RWPE2 (cell line): ENCODE data around the gene LIPT1.
"Not testable (repeated sequence)": the region's sequence is repeated elsewhere in the genome, so short reads cannot be mapped to it uniquely, and the experiment has no call there.

Experiments
- ATAC-seq: fragments of 200-7000 bp; cut with Tn5 transposase; 3 replicates; pipeline ENCODE4 v1.9.1; 2021; ENCODE audit warnings: low read depth
- DNase-seq: peaks from one replicate; pipeline ENCODE4 v3.0.0-alpha.2; 2020; ENCODE audit warnings: low spot score
- H3K27ac ChIP-seq: fragments of 450-650 bp; 2 replicates; pipeline ENCODE4 v1.5.1; 2017; ENCODE audit warnings: mild to moderate bottlenecking; ENCODE audit not compliant: poor library complexity, severe bottlenecking
- H3K27me3 ChIP-seq: fragments of 250-450 bp; sonication (Bioruptor Pico); 2 replicates; pipeline ENCODE4 v1.5.1; 2021; ENCODE audit warnings: mild to moderate bottlenecking, moderate library complexity; ENCODE audit not compliant: insufficient read depth, poor library complexity, severe bottlenecking
- H3K36me3 ChIP-seq: fragments of 250-450 bp; sonication (Bioruptor Pico); 2 replicates; pipeline ENCODE4 v1.5.1; 2020; ENCODE audit warnings: low read depth, mild to moderate bottlenecking, moderate library complexity
- H3K4me1 ChIP-seq: fragments of 250-450 bp; sonication (Bioruptor Pico); 2 replicates; pipeline ENCODE4 v1.5.1; 2021; ENCODE audit warnings: mild to moderate bottlenecking, moderate library complexity; ENCODE audit not compliant: insufficient read depth, poor library complexity, severe bottlenecking
- H3K4me3 ChIP-seq: fragments of 250-450 bp; sonication (Bioruptor Pico); 2 replicates; pipeline ENCODE4 v1.5.1; 2021; ENCODE audit warnings: mild to moderate bottlenecking, moderate library complexity; ENCODE audit not compliant: severe bottlenecking
- H3K9me3 ChIP-seq: fragments of 250-450 bp; sonication (Bioruptor Pico); 2 replicates; pipeline ENCODE4 v1.5.1; 2021; ENCODE audit warnings: mild to moderate bottlenecking, moderate library complexity; ENCODE audit not compliant: severe bottlenecking
- CTCF ChIP-seq: fragments of 450-650 bp; IDR thresholded peaks from one replicate; pipeline ENCODE4 v1.5.1; 2017; ENCODE audit warnings: mild to moderate bottlenecking, moderate library complexity; ENCODE audit not compliant: poor library complexity, severe bottlenecking

The LIPT1 gene

GRCh38 chr2:99127981-99128380 lies 26.8 kb upstream of the LIPT1 start:
- no peaks in the 10 kb centered on the region for H3K27me3 ChIP-seq
- ATAC-seq (no peak), DNase-seq (no peak)
- H3K9me3 ChIP-seq = peaks cover 3% of the 10 kb centered on the region
- H3K4me3 ChIP-seq = no peak overlapping the region
- peaks cover 4% of the 10 kb centered on the region; the same call in 1 of the 2 replicates for H3K36me3 ChIP-seq
- H3K27ac ChIP-seq = no peak overlapping the region
- H3K4me1 ChIP-seq = no peaks in the 10 kb centered on the region
- no peak for TF ChIP-seq CTCF

GRCh38 chr2:99135044-99135556 lies 19.7 kb upstream of the LIPT1 start:
- H3K4me1 ChIP-seq, H3K27me3 ChIP-seq, DNase-seq, H3K9me3 ChIP-seq, H3K36me3 ChIP-seq, H3K27ac ChIP-seq, H3K4me3 ChIP-seq, ATAC-seq: not testable (repeated sequence)

- Histone ChIP-seq H3K4me1 (peaks cover 3% of the 10 kb centered on the region), H3K36me3 (no peaks in the 10 kb centered on the region), H3K27me3 (no peaks in the 10 kb centered on the region), H3K9me3 (peaks cover 3% of the 10 kb centered on the region), H3K4me3 (no peak overlapping the region), H3K27ac (no peak overlapping the region)
- ATAC-seq (no peak), DNase-seq (no peak)
- TF ChIP-seq CTCF = no peak
Observed at GRCh38 chr2:99139003-99139402, 15.8 kb upstream of the LIPT1 start.

- ATAC-seq (no peak; the same call in 2 of the 3 replicates), DNase-seq (no peak)
- no peaks in the 10 kb centered on the region for H3K27me3 ChIP-seq
- no peak for TF ChIP-seq CTCF
- no peaks in the 10 kb centered on the region for H3K9me3 ChIP-seq
- peak overlapping the region; percentile 52 for H3K27ac ChIP-seq
- H3K36me3 ChIP-seq = no peaks in the 10 kb centered on the region
- peaks cover 3% of the 10 kb centered on the region for H3K4me1 ChIP-seq
- peak overlapping the region; percentile 80 for H3K4me3 ChIP-seq
Observed at GRCh38 chr2:99140056-99140859, 14.5 kb upstream of the LIPT1 start.

GRCh38 chr2:99140860-99141109 lies 14.0 kb upstream of the LIPT1 start:
- ATAC-seq = peak; percentile 45
- TF ChIP-seq CTCF = no peak
- peak overlapping the region; percentile 52 for H3K27ac ChIP-seq

More at GRCh38 chr2:99140860-99141109, 14.0 kb upstream of the LIPT1 start:
- H3K36me3 ChIP-seq = no peaks in the 10 kb centered on the region
- no peaks in the 10 kb centered on the region for H3K27me3 ChIP-seq
- no peaks in the 10 kb centered on the region for H3K9me3 ChIP-seq
- DNase-seq = no peak
- peak overlapping the region; percentile 80 for H3K4me3 ChIP-seq
- peaks cover 3% of the 10 kb centered on the region for H3K4me1 ChIP-seq
